ENCODE measurements around the gene FSTL1.
A peak's percentile ranks its signal among the peaks of the same experiment; 100 is the strongest.

Gene FSTL1
- long read RNA-seq = 0 reads

DNA sequence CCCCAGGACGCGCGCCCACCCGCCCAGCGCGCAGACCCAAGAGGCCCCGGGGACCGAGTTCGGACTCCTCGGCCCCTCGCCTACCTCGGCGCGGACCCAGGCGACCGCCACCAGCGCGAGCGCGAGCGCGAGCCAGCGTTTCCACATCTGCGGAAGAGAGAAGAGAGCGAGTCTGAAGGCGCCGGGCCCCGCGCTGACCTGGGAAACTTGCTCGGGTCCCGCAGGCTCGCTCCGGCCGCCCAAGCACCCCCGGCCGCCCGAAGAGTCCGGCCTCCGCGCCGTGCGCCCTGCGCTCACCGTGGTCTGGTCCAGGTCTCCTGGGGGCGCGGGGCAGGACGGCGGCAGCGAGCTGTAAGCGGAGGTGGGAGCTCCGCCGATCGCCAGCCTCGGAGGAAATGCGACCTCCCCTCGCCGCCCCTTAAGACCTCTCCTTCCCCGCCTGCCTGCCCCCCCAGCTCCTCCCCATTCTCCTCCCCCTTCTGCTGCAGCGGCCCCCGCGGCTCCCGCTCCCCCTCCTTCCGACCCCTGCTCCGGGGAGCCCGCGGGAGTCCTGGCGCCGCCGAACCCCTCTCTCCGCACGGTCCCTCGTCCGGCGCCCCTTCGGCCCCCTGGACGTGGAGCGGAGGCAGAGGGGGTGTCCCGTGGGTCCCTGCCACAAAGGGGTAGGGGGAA, at the start of gene FSTL1:
Gene FSTL1, minus strand, starts transcription at position 393 of the 672 bp plus-strand sequence. Its CDS starts 246 bp downstream, at position 147.
- H3K27ac ChIP-seq (replicated peaks) = no peak within 1 kb of the TSS
- TF ChIP-seq POLR2AphosphoS5 (IDR thresholded peaks at IDR 0.05; ENCODE audit: low read depth) = no peak
- TF ChIP-seq CTCF (IDR thresholded peaks at IDR 0.05; ENCODE audit: insufficient read depth, low read length) = no peak
- TF ChIP-seq GABPA (IDR thresholded peaks at IDR 0.05; ENCODE audit: low read depth) = no peak
- no peak for TF ChIP-seq SPI1 (IDR thresholded peaks at IDR 0.05; ENCODE audit: borderline replicate concordance, low read depth)
- TF ChIP-seq, protein P1, sequence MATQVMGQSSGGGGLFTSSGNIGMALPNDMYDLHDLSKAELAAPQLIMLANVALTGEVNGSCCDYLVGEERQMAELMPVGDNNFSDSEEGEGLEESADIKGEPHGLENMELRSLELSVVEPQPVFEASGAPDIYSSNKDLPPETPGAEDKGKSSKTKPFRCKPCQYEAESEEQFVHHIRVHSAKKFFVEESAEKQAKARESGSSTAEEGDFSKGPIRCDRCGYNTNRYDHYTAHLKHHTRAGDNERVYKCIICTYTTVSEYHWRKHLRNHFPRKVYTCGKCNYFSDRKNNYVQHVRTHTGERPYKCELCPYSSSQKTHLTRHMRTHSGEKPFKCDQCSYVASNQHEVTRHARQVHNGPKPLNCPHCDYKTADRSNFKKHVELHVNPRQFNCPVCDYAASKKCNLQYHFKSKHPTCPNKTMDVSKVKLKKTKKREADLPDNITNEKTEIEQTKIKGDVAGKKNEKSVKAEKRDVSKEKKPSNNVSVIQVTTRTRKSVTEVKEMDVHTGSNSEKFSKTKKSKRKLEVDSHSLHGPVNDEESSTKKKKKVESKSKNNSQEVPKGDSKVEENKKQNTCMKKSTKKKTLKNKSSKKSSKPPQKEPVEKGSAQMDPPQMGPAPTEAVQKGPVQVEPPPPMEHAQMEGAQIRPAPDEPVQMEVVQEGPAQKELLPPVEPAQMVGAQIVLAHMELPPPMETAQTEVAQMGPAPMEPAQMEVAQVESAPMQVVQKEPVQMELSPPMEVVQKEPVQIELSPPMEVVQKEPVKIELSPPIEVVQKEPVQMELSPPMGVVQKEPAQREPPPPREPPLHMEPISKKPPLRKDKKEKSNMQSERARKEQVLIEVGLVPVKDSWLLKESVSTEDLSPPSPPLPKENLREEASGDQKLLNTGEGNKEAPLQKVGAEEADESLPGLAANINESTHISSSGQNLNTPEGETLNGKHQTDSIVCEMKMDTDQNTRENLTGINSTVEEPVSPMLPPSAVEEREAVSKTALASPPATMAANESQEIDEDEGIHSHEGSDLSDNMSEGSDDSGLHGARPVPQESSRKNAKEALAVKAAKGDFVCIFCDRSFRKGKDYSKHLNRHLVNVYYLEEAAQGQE (IDR thresholded peaks at IDR 0.05; ENCODE audit: insufficient replicate concordance, low read depth) = no peak
- DNase-seq (ENCODE audit: low read depth in 1 of 2, low spot score in 1 of 2) = peak in 1 of 2 experiments; percentile 21

GRCh38 chr3:120498556-120499346, 48.0 kb upstream of the FSTL1 start:
- Histone ChIP-seq H3K4me3 (replicated peaks; ENCODE audit: insufficient read depth, low read length) (no peak overlapping the region), H3K27ac (replicated peaks) (no peak overlapping the region), H3K27me3 (ENCODE audit: insufficient read depth, poor library complexity, severe bottlenecking) (no peaks in the 10 kb centered on the region)
- DNase-seq (ENCODE audit: low read depth in 1 of 2, low spot score in 1 of 2) = no peak
- TF ChIP-seq CTCF (IDR thresholded peaks at IDR 0.05; ENCODE audit: insufficient read depth, low read length) (no peak), GABPA (IDR thresholded peaks at IDR 0.05; ENCODE audit: low read depth) (no peak), POLR2AphosphoS5 (IDR thresholded peaks at IDR 0.05; ENCODE audit: low read depth) (no peak), SPI1 (IDR thresholded peaks at IDR 0.05; ENCODE audit: borderline replicate concordance, low read depth) (no peak)
- TF ChIP-seq, protein P1 (IDR thresholded peaks at IDR 0.05; ENCODE audit: insufficient replicate concordance, low read depth) = no peak

More for the DNA sequence above, at the start of gene FSTL1:
- H3K27me3 ChIP-seq (ENCODE audit: insufficient read depth, poor library complexity, severe bottlenecking) = peaks cover 32% of the 10 kb centered on the region
- peak within 1 kb of the TSS; percentile 48 for H3K4me3 ChIP-seq (replicated peaks; ENCODE audit: insufficient read depth, low read length)

DNA sequence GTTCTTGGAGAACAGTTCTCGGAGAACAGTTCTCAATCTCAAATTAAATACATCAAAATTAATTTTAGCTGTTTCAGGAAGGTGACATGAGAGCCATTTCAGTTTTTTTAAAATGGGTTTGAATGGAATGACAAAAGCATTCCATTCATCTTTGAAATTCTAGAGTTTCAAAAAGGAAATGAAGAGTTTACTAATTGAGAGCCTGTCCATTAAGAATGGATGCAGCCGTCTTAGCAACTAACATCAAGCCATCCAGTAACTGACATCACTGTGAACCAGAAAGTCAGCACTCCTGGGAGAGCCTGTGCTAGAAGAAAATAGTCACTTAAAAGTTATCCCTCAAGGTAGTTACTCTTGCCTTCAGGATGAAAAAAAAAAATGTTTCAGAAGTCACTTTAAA, 47.0 kb upstream of the FSTL1 start:
- no peaks in the 10 kb centered on the region for H3K27me3 ChIP-seq (ENCODE audit: insufficient read depth, poor library complexity, severe bottlenecking)
- H3K4me3 ChIP-seq (replicated peaks; ENCODE audit: insufficient read depth, low read length) = no peak overlapping the region
- no peak overlapping the region for H3K27ac ChIP-seq (replicated peaks)
- TF ChIP-seq GABPA (IDR thresholded peaks at IDR 0.05; ENCODE audit: low read depth) = no peak
- TF ChIP-seq, protein P1 (IDR thresholded peaks at IDR 0.05; ENCODE audit: insufficient replicate concordance, low read depth) = no peak
- TF ChIP-seq SPI1 (IDR thresholded peaks at IDR 0.05; ENCODE audit: borderline replicate concordance, low read depth) = no peak
- TF ChIP-seq POLR2AphosphoS5 (IDR thresholded peaks at IDR 0.05; ENCODE audit: low read depth) = no peak
- TF ChIP-seq CTCF (IDR thresholded peaks at IDR 0.05; ENCODE audit: insufficient read depth, low read length) = no peak
- no peak for DNase-seq (ENCODE audit: low read depth in 1 of 2, low spot score in 1 of 2)
